Fibroblast of skin of right quadriceps (primary cell): ENCODE data around the gene PSTPIP1.

Experiments used
- DNase-seq: peaks from one replicate; pipeline ENCODE4 v3.0.0-alpha.2; 2013

PSTPIP1 gene

GRCh38 chr15:76979331-76979925 is 15.5 kb upstream of the PSTPIP1 start:
- no peak for DNase-seq

- DNase-seq, result no peak
Measured at GRCh38 chr15:76979996-76980520, 14.9 kb upstream of the PSTPIP1 start.

- DNase-seq, result no peak
Measured at GRCh38 chr15:76982356-76982755, 12.6 kb upstream of the PSTPIP1 start.

GRCh38 chr15:76982756-76983155 is 12.2 kb upstream of the PSTPIP1 start:
- no peak for DNase-seq

- peak; percentile 8 for DNase-seq
Measured at GRCh38 chr15:76983590-76984375, 11.1 kb upstream of the PSTPIP1 start.

- DNase-seq, result no peak
Measured at GRCh38 chr15:76986743-76987142, 8.2 kb upstream of the PSTPIP1 start.

GRCh38 chr15:76987276-76987675 is 7.7 kb upstream of the PSTPIP1 start:
- no peak for DNase-seq

GRCh38 chr15:76987896-76988860 is 6.7 kb upstream of the PSTPIP1 start:
- no peak for DNase-seq

- DNase-seq, result no peak
Measured at GRCh38 chr15:76988867-76989780, 5.8 kb upstream of the PSTPIP1 start.

GRCh38 chr15:76991048-76991447 is 3.9 kb upstream of the PSTPIP1 start:
- DNase-seq, result no peak

- no peak for DNase-seq
Measured at GRCh38 chr15:76991741-76992645, 2.9 kb upstream of the PSTPIP1 start.

- no peak for DNase-seq
Measured at GRCh38 chr15:76993114-76993725, 1.7 kb upstream of the PSTPIP1 start.

GRCh38 chr15:76994001-76994400 is 925 bp upstream of the PSTPIP1 start:
- no peak for DNase-seq

- DNase-seq, result no peak
Measured at GRCh38 chr15:76994496-76994895, 430 bp upstream of the PSTPIP1 start.

- DNase-seq, result no peak
Measured at GRCh38 chr15:76996076-76996525, 1.2 kb downstream of the PSTPIP1 start.

GRCh38 chr15:76996526-76997401 is 1.8 kb downstream of the PSTPIP1 start:
- DNase-seq, result peak; percentile 17

- DNase-seq, result no peak
Measured at GRCh38 chr15:76998663-76999285, 3.8 kb downstream of the PSTPIP1 start.

- no peak for DNase-seq
Measured at GRCh38 chr15:76999996-77000395, 5.1 kb downstream of the PSTPIP1 start.

- DNase-seq, result no peak
Measured at GRCh38 chr15:77001351-77001750, 6.4 kb downstream of the PSTPIP1 start.
